Testis (tissue), 3 donors: Measurements from ENCODE around the gene ARL6IP4. TPM values are rescaled to one million over a fixed set of nuclear protein-coding genes. Genes with fewer than 3 reads are reported as not detected.

ENCODE experiments used
- DNase-seq: peaks from one replicate; pipeline ENCODE4 v3.0.0-alpha.2; 2019
- H3K27ac ChIP-seq, 2 donors: fragments of 200-600 bp; sonication (generic); one replicate each; pipeline ENCODE4 v1.5.1; 2019
- H3K27me3 ChIP-seq: fragments of 200-600 bp; sonication (generic); one replicate; pipeline ENCODE4 v1.5.1; 2019
- H3K36me3 ChIP-seq: fragments of 200-600 bp; sonication (generic); one replicate; pipeline ENCODE4 v1.5.1; 2017; ENCODE audit warnings: low read depth; ENCODE audit errors: missing control alignments
- H3K4me1 ChIP-seq: fragments of 200-600 bp; sonication (generic); one replicate; pipeline ENCODE4 v1.5.1; 2019
- H3K4me3 ChIP-seq, 2 donors: fragments of 200-600 bp; sonication (generic); one replicate each; pipeline ENCODE4 v1.5.1; 2017 to 2019
- H3K9me3 ChIP-seq: fragments of 200-600 bp; sonication (generic); one replicate; pipeline ENCODE4 v1.5.1; 2017
- POLR2A ChIP-seq: fragments of 450-650 bp; IDR thresholded peaks from one replicate; pipeline ENCODE4 v1.6.1; 2017; ENCODE audit warnings: antibody characterized with exemption, mild to moderate bottlenecking, moderate library complexity
- WGBS, 2 donors: methylation state at CpG; one replicate each; pipeline ENCODE4 v1.1.5; 2018; 5-methylcytosine and 5-hydroxymethylcytosine counted together
- intact Hi-C: fragments of 100-400 bp; cut with DNase I; formaldehyde crosslinking; loops from one replicate; pipeline ENCODE4 v1.15.1; 2023; ENCODE audit warnings: low total_unique reads
- polyA plus RNA-seq: library from polyadenylated mRNA; stranded (reverse); fragments of 350-450 nt; fragmentation: Illumina TruSeq; extraction: RNeasy Lipid Tissue Mini Kit (QIAGEN cat#74804); gene quantifications from one replicate; pipeline ENCODE4 v1.2.3, GENCODE V29; 2014; ENCODE audit warnings: low read depth, low replicate concordance; ENCODE audit not compliant: insufficient read depth
- total RNA-seq, 2 donors: library from RNA; depleted of rRNA; stranded (reverse); fragments of >200 nt; gene quantifications; one replicate each; pipeline ENCODE4 v1.2.3, GENCODE V29; 2016
- TF ChIP-seq, protein P1 (sequence below), 3 experiments: fragments of 450-650 bp in 2 of 3; fragments of 200-600 bp in 1 of 3; sonication (generic) in 1 of 3; IDR thresholded peaks; one replicate each; pipeline ENCODE4 v1.5.1; 2016 to 2019; ENCODE audit warnings: antibody characterized with exemption in 3 of 3, mild to moderate bottlenecking in 2 of 3, moderate library complexity in 1 of 3

ARL6IP4 gene
- total and polyA plus RNA-seq, 3 donors from 2014 or later: 169 to 210 (median 190) TPM

DNA sequence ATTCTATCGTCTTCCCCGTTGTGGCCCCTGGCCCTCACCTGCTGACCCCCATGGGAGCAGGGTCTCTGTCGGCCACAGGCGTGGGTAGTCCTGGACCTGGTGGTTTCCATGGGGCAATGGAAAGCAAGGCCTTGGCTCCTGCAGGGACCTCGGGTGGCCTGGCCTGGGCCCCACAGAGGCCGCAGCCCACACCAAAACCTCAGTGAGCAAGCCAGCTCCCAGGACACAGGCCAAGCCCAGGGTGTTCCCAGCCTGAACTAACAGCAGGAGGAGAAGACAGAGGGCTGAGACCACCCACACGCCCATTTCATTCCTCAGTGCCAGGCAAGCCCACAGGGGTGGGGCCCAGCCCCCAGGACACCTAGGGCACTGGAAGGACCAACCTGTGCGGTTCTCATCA, 31.1 kb upstream of the ARL6IP4 start:
- DNase-seq: no peak
- no peak overlapping the region for H3K4me3 ChIP-seq
- H3K9me3 ChIP-seq: no peaks in the 10 kb centered on the region
- peak overlapping the region in 1 of 2 donors; percentile 37 for H3K27ac ChIP-seq
- TF ChIP-seq POLR2A: no peak
- TF ChIP-seq, protein P1, sequence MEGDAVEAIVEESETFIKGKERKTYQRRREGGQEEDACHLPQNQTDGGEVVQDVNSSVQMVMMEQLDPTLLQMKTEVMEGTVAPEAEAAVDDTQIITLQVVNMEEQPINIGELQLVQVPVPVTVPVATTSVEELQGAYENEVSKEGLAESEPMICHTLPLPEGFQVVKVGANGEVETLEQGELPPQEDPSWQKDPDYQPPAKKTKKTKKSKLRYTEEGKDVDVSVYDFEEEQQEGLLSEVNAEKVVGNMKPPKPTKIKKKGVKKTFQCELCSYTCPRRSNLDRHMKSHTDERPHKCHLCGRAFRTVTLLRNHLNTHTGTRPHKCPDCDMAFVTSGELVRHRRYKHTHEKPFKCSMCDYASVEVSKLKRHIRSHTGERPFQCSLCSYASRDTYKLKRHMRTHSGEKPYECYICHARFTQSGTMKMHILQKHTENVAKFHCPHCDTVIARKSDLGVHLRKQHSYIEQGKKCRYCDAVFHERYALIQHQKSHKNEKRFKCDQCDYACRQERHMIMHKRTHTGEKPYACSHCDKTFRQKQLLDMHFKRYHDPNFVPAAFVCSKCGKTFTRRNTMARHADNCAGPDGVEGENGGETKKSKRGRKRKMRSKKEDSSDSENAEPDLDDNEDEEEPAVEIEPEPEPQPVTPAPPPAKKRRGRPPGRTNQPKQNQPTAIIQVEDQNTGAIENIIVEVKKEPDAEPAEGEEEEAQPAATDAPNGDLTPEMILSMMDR (IDR thresholded peaks at IDR 0.05): no peak
- H3K4me1 ChIP-seq: peaks cover 10% of the 10 kb centered on the region
- no peaks in the 10 kb centered on the region for H3K36me3 ChIP-seq
- H3K27me3 ChIP-seq: no peaks in the 10 kb centered on the region
- intact Hi-C loops: loop anchor here (5.0 kb wide), 1 partner anchor 87 kb away; no protein-coding TSS in a partner anchor
- 43 to 56% methylated on average over 3 to 8 of the region's 8 CpGs for WGBS, 2 donors

- Histone ChIP-seq H3K4me3 (no peak overlapping the region), H3K36me3 (no peaks in the 10 kb centered on the region), H3K4me1 (peaks cover 7% of the 10 kb centered on the region), H3K9me3 (no peaks in the 10 kb centered on the region), H3K27ac (peak overlapping the region in 1 of 2 donors; percentile 37), H3K27me3 (no peaks in the 10 kb centered on the region)
- no peak for TF ChIP-seq POLR2A
- TF ChIP-seq, protein P1 (IDR thresholded peaks at IDR 0.05): no peak
- DNase-seq: no peak
- whole genome bisulfite sequencing, 2 donors: 68 to 76% methylated on average over 15 to 25 of the region's 27 CpGs
- intact Hi-C loops: loop anchor here (5.0 kb wide), 1 partner anchor 88 kb away; no protein-coding TSS in a partner anchor
These were observed 30.4 kb upstream of the ARL6IP4 start for GRCh38 chr12:122949816-122950675.

- Histone ChIP-seq H3K27ac (no peak overlapping the region), H3K27me3 (no peaks in the 10 kb centered on the region), H3K36me3 (no peaks in the 10 kb centered on the region), H3K4me3 (no peak overlapping the region), H3K4me1 (peaks cover 5% of the 10 kb centered on the region), H3K9me3 (no peaks in the 10 kb centered on the region)
- WGBS, 2 donors: 87 to 91% methylated on average over 6 to 9 of the region's 9 CpGs
- TF ChIP-seq POLR2A: no peak
- TF ChIP-seq, protein P1 (IDR thresholded peaks at IDR 0.05): no peak
- no peak for DNase-seq
- intact Hi-C loops: no loop called here
These were observed 29.1 kb upstream of the ARL6IP4 start for GRCh38 chr12:122951406-122951805.

- WGBS, 2 donors: 69 to 78% methylated on average over 11 to 12 of the region's 12 CpGs
- intact Hi-C loops: no loop called here
- Histone ChIP-seq H3K27me3 (no peaks in the 10 kb centered on the region), H3K4me1 (peaks cover 5% of the 10 kb centered on the region), H3K27ac (no peak overlapping the region), H3K4me3 (no peak overlapping the region), H3K36me3 (no peaks in the 10 kb centered on the region), H3K9me3 (no peaks in the 10 kb centered on the region)
- TF ChIP-seq, protein P1 (IDR thresholded peaks at IDR 0.05): peak; percentile 73 to 79 (median 78)
- TF ChIP-seq POLR2A: no peak
- DNase-seq: peak; percentile 86
These were observed 28.2 kb upstream of the ARL6IP4 start for GRCh38 chr12:122951979-122952892.
